SK-N-SH (cell line): Measurements from ENCODE around the gene CLIC3. TPM values are rescaled to one million over a fixed set of nuclear protein-coding genes. Genes with fewer than 3 reads are reported as not detected.
A peak's percentile ranks its signal among the peaks of the same experiment; 100 is the strongest.

Experiments
- CTCF ChIA-PET: fragments of 300-600, 350-600 bp; formaldehyde crosslinking; extraction: SDS; loops from one replicate; lab custom pipeline; 2021; lab: Yijun Ruan, JAX
- POLR2A ChIA-PET: fragments of 350-600 bp; sonication (Branson Sonifier 250); formaldehyde crosslinking; extraction: SDS; loops from one replicate; lab custom pipeline; 2020; ENCODE audit warnings: antibody characterized with exemption, inconsistent platforms; lab: Yijun Ruan, JAX
- DNase-seq: peaks from one replicate; pipeline ENCODE4 v3.0.0; 2012
- H2AFZ ChIP-seq: fragments of 200-600 bp; sonication (generic); 2 replicates; pipeline ENCODE4 v1.8.1; 2016; ENCODE audit warnings: antibody characterized with exemption, mild to moderate bottlenecking, low read depth
- H3F3A ChIP-seq: fragments of 200-600 bp; sonication (generic); replicated peaks from 2 replicates; pipeline ENCODE3; 2016; ENCODE audit warnings: antibody characterized with exemption, mild to moderate bottlenecking; ENCODE audit not compliant: insufficient read depth
- H3K27ac ChIP-seq, 2 experiments: fragments of 200-500 bp in 1 of 2; fragments of 200-600 bp in 1 of 2; sonication (Bioruptor generic) in 1 of 2; sonication (generic), shearing (Covaris generic) in 1 of 2; 2 replicates each; pipeline versions ENCODE4 v1.5.1 to v1.6.1; 2014 to 2016; ENCODE audit warnings: low read depth in 2 of 2, inconsistent platforms in 1 of 2, low read length in 1 of 2, mild to moderate bottlenecking in 1 of 2, mixed read lengths in 1 of 2
- H3K27me3 ChIP-seq: fragments of 200-600 bp; sonication (generic), shearing (Covaris generic); 2 replicates; pipeline ENCODE4 v1.6.1; 2016; ENCODE audit warnings: mixed run types; ENCODE audit not compliant: insufficient read depth
- H3K36me3 ChIP-seq, 2 experiments: fragments of 200-500 bp in 1 of 2; fragments of 200-600 bp in 1 of 2; sonication (Bioruptor generic) in 1 of 2; sonication (generic) in 1 of 2; replicated peaks in 1 of 2; 2 replicates each; pipeline versions ENCODE3 to v1.5.1; 2014 to 2016; ENCODE audit warnings: low read length in 1 of 2, mild to moderate bottlenecking in 1 of 2; ENCODE audit not compliant: insufficient read depth in 2 of 2, control insufficient read depth in 1 of 2
- H3K4me1 ChIP-seq, 2 experiments: fragments of 200-500 bp in 1 of 2; fragments of 200-600 bp in 1 of 2; sonication (Bioruptor generic) in 1 of 2; sonication (generic), shearing (Covaris generic) in 1 of 2; 2 replicates each; pipeline versions ENCODE4 v1.5.1 to v1.6.1; 2014 to 2016; ENCODE audit warnings: low read depth in 1 of 2, low read length in 1 of 2, mixed run types in 1 of 2; ENCODE audit not compliant: insufficient read depth in 2 of 2, control insufficient read depth in 1 of 2
- H3K4me2 ChIP-seq: fragments of 200-600 bp; sonication (generic), shearing (Covaris generic); 2 replicates; pipeline ENCODE4 v1.6.1; 2017; ENCODE audit warnings: mixed run types
- H3K4me3 ChIP-seq, 2 experiments: fragments of 200-500 bp in 1 of 2; fragments of 200-600 bp in 1 of 2; sonication (Bioruptor generic) in 1 of 2; sonication (generic), shearing (Covaris generic) in 1 of 2; 2 replicates each; pipeline versions ENCODE4 v1.5.1 to v1.8.1; 2014 to 2016; ENCODE audit warnings: low read depth in 2 of 2, inconsistent platforms in 1 of 2, low read length in 1 of 2, mild to moderate bottlenecking in 1 of 2, mixed read lengths in 1 of 2, moderate library complexity in 1 of 2
- H3K79me2 ChIP-seq: fragments of 200-600 bp; sonication (generic); 2 replicates; pipeline ENCODE4 v1.8.1; 2017; ENCODE audit warnings: mild to moderate bottlenecking; ENCODE audit not compliant: insufficient read depth
- H3K9ac ChIP-seq: fragments of 200-600 bp; sonication (generic); 2 replicates; pipeline ENCODE4 v1.6.1; 2017; ENCODE audit warnings: mixed run types
- H3K9me2 ChIP-seq: fragments of 200-600 bp; sonication (generic); 2 replicates; pipeline ENCODE4 v1.6.1; 2017; ENCODE audit warnings: mixed run types
- H3K9me3 ChIP-seq: fragments of 200-600 bp; sonication (generic); 2 replicates; pipeline ENCODE4 v1.6.1; 2017; ENCODE audit warnings: mixed run types, mild to moderate bottlenecking, moderate library complexity
- H4K20me1 ChIP-seq: fragments of 200-600 bp; sonication (generic); 2 replicates; pipeline ENCODE4 v1.6.1; 2017; ENCODE audit warnings: mild to moderate bottlenecking, mixed run types; ENCODE audit not compliant: insufficient read depth
- ELF1 ChIP-seq: IDR thresholded peaks from 2 replicates; pipeline ENCODE4 v1.4.0; 2012
- EZH2phosphoT487 ChIP-seq: fragments of 200-600 bp; sonication (generic); IDR thresholded peaks from 2 replicates; pipeline ENCODE4 v1.6.1; 2017; ENCODE audit warnings: low read depth, mixed run types, mild to moderate bottlenecking, antibody characterized with exemption, moderate library complexity, borderline replicate concordance
- FOSL2 ChIP-seq: IDR thresholded peaks from 2 replicates; pipeline ENCODE4 v1.4.0; 2012; ENCODE audit warnings: low read depth, mild to moderate bottlenecking, moderate library complexity, borderline replicate concordance
- FOXJ3 ChIP-seq: sonication (generic); formaldehyde crosslinking; IDR thresholded peaks from 2 replicates; pipeline ENCODE4 v1.5.1; 2020; ENCODE audit warnings: mild to moderate bottlenecking, missing genetic modification reagents
- GABPA ChIP-seq: IDR thresholded peaks from 2 replicates; pipeline ENCODE4 v1.4.0; 2012; ENCODE audit warnings: low read depth, mild to moderate bottlenecking
- GATA2 ChIP-seq: sonication (generic); formaldehyde crosslinking; IDR thresholded peaks from 2 replicates; pipeline ENCODE4 v1.5.0; 2020; ENCODE audit warnings: mild to moderate bottlenecking, missing genetic modification reagents
- POLR2AphosphoS5 ChIP-seq: IDR thresholded peaks from 2 replicates; pipeline ENCODE4 v1.6.1; 2012; ENCODE audit warnings: low read depth, low read length
- RAD21 ChIP-seq: IDR thresholded peaks from 2 replicates; pipeline ENCODE4 v1.6.1; 2012; ENCODE audit warnings: mild to moderate bottlenecking, low read length
- RFX5 ChIP-seq: IDR thresholded peaks from 2 replicates; pipeline ENCODE4 v1.6.1; 2012; ENCODE audit warnings: mild to moderate bottlenecking, improper control_type of control experiment, low read length
- RXRA ChIP-seq: IDR thresholded peaks from 2 replicates; pipeline ENCODE4 v1.4.0; 2012; ENCODE audit warnings: low read depth, mild to moderate bottlenecking, borderline replicate concordance
- WGBS: methylation state at CpG from one replicate; pipeline ENCODE4 v1.1.6; 2017; ENCODE audit warnings: low lambda C conversion rate; 5-methylcytosine and 5-hydroxymethylcytosine counted together
- polyA plus RNA-seq, 3 experiments: library from polyadenylated mRNA; depleted of rRNA; stranded (reverse); fragments of >200 nt; gene quantifications; 2 replicates each; pipeline ENCODE4 v1.2.3, GENCODE V29; 2012
- TF ChIP-seq, protein P1 (sequence below): IDR thresholded peaks from 2 replicates; pipeline ENCODE4 v1.6.1; 2012; ENCODE audit warnings: mild to moderate bottlenecking, low read depth, low read length, moderate library complexity
- TF ChIP-seq, protein P2 (sequence below): fragments of 150-350 bp; IDR thresholded peaks from 2 replicates; pipeline ENCODE4 v1.6.1; 2017; ENCODE audit warnings: antibody characterized with exemption, low read length, low read depth, borderline replicate concordance

Gene CLIC3
- polyA plus RNA-seq, 1 of the 3 experiments (the other 2 are of a cell fraction), result 1.0 TPM

DNA sequence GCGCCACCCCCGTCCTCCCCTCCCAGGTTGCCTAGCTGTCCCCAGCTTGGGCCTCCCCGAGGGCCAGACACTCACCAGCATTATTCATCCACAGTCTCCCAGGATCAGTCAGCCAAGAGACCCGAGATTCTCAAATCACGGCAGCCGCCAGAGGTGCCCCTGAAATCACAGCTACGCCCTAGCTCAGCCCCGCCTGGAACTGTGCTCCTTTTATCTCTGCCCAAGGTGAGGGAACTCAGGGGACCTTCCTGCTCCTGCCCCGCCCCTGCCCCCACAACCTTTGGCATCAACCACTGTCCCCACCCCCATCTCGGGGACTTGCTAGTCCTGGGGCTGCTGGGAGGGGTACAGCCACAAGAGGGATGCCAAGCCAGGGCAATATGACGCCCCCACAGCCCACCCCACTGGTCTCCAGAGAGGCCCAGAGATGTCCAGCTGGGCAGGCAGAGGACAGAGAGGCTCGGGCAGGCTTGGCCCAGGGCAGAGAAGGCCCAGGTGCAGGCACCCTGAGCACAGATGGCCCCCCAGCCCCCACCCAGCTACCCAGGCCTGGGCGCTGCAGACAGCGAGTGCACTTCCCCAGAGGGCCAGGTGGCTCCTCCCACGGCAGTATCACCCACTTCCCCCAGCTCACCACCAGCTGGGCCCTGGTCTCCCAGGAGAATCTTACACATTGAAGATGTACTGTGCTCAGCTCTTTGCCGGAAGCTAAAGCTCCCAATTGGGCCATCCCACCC lies 35.7 kb upstream of the CLIC3 start, which contains the start of gene FUT7:
Gene FUT7 (minus strand): TSS at position 185 of the 737 bp plus-strand sequence. CDS start 97 bp downstream, at position 88.
- Histone ChIP-seq H3K4me2 (no peak within 1 kb of the TSS), H3K9me3 (no peaks in the 10 kb centered on the region), H2AFZ (no peak within 1 kb of the TSS), H3K9me2 (no peaks in the 10 kb centered on the region), H3K4me1 (peaks cover 5 to 39% of the 10 kb centered on the region in 2 experiments; a peak in 1 of 4 replicates), H3K36me3 (no peaks in the 10 kb centered on the region), H4K20me1 (no peaks in the 10 kb centered on the region), H3K9ac (no peak within 1 kb of the TSS)
- POLR2A ChIA-PET, result interaction anchor here (1.3 kb wide), 1 partner anchor 36 kb away, joined by 3 read pairs; no protein-coding TSS in a partner anchor
- 77% methylated on average over 11 of the region's 16 CpGs for WGBS
- TF ChIP-seq, protein P1, sequence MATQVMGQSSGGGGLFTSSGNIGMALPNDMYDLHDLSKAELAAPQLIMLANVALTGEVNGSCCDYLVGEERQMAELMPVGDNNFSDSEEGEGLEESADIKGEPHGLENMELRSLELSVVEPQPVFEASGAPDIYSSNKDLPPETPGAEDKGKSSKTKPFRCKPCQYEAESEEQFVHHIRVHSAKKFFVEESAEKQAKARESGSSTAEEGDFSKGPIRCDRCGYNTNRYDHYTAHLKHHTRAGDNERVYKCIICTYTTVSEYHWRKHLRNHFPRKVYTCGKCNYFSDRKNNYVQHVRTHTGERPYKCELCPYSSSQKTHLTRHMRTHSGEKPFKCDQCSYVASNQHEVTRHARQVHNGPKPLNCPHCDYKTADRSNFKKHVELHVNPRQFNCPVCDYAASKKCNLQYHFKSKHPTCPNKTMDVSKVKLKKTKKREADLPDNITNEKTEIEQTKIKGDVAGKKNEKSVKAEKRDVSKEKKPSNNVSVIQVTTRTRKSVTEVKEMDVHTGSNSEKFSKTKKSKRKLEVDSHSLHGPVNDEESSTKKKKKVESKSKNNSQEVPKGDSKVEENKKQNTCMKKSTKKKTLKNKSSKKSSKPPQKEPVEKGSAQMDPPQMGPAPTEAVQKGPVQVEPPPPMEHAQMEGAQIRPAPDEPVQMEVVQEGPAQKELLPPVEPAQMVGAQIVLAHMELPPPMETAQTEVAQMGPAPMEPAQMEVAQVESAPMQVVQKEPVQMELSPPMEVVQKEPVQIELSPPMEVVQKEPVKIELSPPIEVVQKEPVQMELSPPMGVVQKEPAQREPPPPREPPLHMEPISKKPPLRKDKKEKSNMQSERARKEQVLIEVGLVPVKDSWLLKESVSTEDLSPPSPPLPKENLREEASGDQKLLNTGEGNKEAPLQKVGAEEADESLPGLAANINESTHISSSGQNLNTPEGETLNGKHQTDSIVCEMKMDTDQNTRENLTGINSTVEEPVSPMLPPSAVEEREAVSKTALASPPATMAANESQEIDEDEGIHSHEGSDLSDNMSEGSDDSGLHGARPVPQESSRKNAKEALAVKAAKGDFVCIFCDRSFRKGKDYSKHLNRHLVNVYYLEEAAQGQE, result no peak
- TF ChIP-seq GABPA, result no peak
- no peak for TF ChIP-seq POLR2AphosphoS5
- TF ChIP-seq, protein P2, sequence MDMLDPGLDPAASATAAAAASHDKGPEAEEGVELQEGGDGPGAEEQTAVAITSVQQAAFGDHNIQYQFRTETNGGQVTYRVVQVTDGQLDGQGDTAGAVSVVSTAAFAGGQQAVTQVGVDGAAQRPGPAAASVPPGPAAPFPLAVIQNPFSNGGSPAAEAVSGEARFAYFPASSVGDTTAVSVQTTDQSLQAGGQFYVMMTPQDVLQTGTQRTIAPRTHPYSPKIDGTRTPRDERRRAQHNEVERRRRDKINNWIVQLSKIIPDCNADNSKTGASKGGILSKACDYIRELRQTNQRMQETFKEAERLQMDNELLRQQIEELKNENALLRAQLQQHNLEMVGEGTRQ, result no peak
- no peak for TF ChIP-seq EZH2phosphoT487
- TF ChIP-seq RFX5, result no peak
- no peak for TF ChIP-seq FOSL2
- TF ChIP-seq RAD21, result no peak
- no peak for TF ChIP-seq RXRA
- TF ChIP-seq GATA2, result no peak
- TF ChIP-seq FOXJ3 (CRISPR knock-in tag), result no peak
- no peak for TF ChIP-seq ELF1
- TF ChIP-seq, all 33 proteins: peak for 0
- Histone ChIP-seq H3K27ac (peak within 1 kb of the TSS in 1 of 2 experiments; percentile 36; a peak in 1 of 4 replicates), H3K27me3 (no peaks in the 10 kb centered on the region), H3K4me3 (no peak within 1 kb of the TSS), H3F3A (peaks cover 4% of the 10 kb centered on the region), H3K79me2 (0 out of 2 replicates have a peak, but pooled peaks cover 2% of the 10 kb centered on the region)
- CTCF ChIA-PET, result interaction anchor here (1.1 to 15.1 kb wide), 8 partner anchors 11 to 274 kb away, joined by 3 to 350 read pairs (median 36); partner anchors contain the start of genes C8G, CLIC3, FBXW5 and LCN12
- no peak for DNase-seq
